Amniotic stem cell (primary cell): ENCODE data around the gene SHMT2.

ENCODE experiments used
- DNase-seq: peaks from one replicate; lab custom pipeline; 2025; lab: John Stamatoyannopoulos, UW

The SHMT2 gene

DNA sequence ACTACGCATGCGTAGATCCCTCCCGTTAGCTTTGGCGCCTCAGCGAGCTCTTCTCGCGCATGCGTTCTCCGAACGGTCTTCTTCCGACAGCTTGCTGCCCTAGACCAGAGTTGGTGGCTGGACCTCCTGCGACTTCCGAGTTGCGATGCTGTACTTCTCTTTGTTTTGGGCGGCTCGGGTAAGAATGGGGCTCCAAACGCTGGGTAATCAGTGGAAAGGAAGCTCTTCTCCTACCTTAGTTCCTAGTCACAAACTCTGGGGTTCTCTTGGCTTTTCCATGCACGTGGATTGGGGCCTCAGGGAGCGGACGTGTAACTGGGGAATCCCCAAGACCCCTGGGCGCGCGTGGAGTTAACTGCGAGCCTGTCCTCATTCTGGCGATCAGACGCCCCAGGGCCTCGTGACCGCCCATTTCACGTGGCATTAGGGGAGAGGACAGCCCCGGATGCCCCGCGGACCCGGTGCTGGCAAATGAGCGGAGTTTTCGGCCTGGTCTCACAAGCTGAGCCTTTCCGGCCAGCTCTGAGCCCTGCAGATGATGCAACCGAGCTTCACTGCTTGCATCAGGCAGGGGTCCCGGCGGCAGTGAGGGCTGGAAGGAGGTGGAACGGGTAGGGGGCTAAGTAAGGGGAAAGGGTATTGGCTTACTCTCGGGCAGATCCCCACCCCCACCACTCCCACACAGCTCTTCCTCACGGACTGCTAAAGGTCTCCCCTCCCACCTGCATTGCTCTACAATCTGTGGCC, at the start of gene SHMT2:
TSS of gene SHMT2 (plus strand) at position 78 of the 747 bp plus-strand sequence. CDS start at position 146, 68 bp downstream.
- peak; percentile 89 for DNase-seq

DNA sequence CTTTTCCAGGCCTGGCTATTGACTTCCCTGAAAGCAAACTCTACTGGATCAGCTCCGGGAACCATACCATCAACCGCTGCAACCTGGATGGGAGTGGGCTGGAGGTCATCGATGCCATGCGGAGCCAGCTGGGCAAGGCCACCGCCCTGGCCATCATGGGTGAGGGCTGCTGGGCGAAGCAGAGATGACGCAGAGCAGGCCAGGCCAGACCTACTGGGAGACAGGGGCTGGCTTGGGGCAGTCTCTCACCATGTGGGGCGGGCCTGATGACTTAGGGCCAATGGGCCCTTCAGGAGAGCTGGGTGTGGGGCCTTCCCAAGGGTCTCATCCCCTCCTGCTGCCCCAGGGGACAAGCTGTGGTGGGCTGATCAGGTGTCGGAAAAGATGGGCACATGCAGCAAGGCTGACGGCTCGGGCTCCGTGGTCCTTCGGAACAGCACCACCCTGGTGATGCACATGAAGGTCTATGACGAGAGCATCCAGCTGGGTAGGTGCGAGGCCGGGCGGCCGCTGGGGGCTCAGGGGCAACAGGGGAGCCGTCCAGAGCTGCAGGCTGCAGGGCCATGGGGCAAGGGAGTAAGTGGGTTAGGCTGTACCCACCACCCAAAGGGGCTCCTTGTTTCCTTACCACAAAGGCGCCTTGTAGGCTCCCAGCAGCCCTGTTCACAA, 49.1 kb upstream of the SHMT2 start:
- DNase-seq: no peak

DNA sequence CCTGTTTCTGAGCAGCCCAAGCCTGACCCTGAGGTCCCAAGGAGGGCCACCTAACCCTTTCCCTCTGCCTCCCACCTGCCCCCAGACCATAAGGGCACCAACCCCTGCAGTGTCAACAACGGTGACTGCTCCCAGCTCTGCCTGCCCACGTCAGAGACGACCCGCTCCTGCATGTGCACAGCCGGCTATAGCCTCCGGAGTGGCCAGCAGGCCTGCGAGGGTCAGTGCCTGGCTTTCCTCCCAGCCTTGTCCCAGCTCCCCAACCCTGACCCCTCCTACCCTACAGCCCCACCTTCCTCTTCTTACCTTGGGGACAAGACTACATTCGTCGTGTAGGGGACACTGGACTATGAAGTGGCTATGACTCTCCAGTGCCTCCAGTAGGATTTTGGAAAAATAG, 48.4 kb upstream of the SHMT2 start:
- no peak for DNase-seq

DNA sequence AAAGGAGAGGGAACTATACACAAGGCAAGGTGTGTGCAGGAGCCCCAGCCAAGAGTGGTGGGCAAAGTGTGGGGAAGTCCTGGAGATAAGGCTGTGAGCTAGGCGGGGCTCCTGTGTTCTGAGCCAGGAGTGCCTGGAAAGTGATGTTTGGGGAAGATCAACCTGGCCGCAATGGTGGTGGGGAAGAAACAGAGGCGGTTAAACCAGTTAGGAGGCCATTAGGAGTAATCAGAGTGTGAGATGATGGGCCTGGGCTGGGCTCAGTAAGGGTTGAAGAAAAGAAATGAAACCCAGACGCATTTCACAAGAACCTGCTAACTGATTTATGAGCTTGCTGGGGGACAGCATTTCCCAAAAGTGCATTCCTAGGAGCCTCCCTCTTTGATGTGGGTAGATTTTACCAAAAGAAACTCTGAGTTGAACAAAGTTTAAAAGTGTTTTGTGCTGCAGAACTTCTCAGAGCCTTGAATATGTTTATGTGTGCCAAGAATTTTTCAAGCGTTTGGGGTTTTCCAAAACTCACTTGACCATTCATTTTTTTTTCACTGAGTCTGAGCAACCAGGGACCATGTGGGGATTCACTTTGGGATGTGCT, 47.9 kb upstream of the SHMT2 start:
- DNase-seq: no peak

DNA sequence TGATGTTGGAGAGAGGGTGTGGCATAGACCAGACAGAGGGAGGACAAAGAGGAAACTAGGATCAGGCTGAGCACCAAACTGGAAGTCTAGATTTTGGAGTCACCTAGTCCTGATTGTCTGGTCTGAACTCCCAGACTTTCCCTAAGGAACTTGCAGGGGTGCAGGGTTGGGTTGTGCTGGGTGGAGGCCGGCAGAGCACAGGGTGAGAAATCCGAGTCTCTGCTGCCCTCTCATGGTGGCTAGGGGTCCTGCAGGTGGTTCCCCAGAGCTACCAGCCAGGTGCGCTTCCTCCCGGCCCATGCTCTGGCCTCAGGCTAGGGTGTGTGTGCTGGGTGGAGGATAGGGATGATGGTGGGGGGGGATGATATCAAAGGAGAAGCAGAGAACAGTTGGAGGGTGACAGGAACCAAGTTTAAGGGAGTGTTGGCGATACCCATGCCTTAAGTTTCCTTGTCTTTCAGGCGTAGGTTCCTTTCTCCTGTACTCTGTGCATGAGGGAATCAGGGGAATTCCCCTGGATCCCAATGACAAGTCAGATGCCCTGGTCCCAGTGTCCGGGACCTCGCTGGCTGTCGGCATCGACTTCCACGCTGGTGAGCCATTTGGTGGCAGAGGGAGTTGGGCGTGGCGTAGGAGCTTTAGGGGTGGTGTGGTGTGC, 46.5 kb upstream of the SHMT2 start:
- no peak for DNase-seq

DNA sequence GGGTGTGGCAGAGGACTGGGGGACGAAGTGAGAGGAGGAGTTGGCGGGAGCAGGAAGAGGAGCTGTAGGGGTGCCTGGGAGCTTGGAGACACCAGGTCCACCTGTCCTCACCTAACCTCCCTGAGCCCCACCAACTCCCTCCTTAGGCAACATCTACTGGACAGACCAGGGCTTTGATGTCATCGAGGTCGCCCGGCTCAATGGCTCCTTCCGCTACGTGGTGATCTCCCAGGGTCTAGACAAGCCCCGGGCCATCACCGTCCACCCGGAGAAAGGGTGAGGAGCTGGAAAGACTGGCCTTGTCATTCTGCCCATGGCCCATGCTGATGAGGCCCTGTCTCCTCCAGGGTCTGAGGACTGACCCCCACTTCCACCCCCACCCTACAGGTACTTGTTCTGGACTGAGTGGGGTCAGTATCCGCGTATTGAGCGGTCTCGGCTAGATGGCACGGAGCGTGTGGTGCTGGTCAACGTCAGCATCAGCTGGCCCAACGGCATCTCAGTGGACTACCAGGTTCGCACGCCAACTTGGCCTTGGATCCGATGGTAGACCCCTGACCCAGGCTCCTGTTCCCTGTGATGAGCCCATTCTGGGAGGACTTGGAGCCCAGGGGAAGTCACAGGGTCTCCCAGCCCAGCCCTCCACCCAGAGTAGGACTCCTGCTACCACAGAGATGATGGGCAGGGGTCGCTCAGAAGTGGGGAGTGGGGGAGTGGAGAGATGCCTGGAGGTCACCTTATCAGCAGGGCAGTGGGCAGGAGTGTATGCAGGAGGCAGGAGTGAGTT, 45.4 kb upstream of the SHMT2 start:
- DNase-seq: no peak

DNA sequence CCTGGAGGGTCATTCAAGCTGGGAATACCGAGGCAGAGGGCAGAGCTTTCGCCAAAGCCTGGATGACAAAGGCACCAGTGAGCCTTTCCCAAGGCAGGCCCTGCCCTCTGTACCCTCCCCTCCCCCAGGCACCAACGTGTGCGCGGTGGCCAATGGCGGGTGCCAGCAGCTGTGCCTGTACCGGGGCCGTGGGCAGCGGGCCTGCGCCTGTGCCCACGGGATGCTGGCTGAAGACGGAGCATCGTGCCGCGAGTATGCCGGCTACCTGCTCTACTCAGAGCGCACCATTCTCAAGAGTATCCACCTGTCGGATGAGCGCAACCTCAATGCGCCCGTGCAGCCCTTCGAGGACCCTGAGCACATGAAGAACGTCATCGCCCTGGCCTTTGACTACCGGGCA, 44.1 kb upstream of the SHMT2 start:
- DNase-seq: no peak

DNA sequence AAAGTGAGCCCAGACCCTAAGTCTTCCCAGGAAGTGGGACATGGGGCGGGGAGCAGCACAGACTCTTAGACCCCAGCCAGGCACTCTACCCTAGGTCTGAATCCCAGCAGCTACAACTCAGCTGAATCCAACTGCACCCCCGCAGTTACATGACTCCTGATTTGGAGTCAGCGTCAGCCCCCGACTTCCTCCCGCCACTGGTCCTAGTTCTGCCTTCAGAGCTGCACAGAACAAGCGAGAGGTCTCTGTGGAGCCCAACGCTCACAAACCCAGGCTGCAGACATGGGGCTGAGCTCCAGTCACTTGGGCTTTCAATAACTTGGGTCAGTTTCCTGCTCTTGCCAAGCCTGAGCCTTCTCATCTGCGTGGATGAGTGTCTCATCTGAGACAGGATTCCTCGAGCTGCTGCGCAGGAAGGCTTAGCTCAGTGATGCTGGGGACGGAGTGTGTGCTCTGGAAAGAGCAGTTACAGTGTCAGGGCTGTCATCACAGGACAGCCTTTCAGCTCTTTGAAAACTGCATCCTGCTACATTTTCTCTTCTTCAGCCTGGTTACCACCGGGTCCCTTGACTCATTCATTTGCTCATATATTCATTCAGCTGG, 43.5 kb upstream of the SHMT2 start:
- DNase-seq: no peak

DNA sequence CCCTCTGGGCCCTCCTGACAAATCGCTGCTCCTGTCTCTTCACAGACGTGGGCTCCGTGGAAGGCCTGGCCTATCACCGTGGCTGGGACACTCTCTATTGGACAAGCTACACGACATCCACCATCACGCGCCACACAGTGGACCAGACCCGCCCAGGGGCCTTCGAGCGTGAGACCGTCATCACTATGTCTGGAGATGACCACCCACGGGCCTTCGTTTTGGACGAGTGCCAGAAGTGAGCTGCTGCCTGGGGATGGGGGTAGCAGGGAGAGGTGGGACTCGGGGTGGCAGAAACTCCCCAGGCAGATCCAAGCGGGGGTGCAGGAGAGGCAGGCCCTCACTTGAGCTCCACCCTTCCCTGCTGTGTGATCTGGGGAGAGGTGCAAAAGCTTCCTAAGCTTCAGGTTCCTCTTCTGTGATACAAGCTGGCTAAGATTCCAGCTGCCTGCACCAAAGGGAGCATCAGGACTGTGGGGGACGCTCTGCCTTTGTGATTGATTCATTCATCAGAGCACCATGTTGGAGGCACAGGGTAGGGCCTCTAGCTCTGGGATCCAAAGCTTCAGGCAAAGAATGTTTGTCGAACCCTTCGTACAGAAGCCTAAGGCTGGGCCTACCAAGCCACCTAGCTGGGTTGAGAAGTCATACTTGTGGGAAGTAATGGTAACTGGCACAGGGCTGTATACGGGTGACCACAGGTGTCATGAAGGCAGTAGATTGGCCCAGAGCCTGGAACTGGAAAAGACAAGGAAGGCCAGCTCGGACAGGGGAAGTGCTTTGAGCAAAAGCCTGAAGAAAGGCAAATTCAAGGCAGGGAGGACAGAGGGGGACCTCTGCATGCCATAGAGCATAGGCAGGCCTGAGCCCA, 42.1 kb upstream of the SHMT2 start:
- DNase-seq: no peak

DNA sequence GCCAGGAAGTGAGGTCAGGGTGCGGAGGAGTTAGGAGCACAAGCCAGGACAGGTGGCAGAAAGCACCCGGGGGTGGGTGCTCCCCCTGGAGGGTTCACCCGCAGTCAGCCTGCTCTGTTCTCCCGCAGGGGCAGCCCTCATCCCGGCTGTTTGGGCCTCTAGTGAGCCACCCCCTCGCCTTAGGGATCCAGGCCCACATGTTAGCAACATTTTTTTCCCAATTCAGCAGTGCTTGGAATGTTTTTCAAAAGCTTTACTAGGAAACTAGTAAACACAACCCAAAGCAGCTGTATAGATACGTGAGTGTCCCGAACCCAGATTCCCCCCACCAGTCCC, 41.5 kb upstream of the SHMT2 start:
- DNase-seq: no peak

DNA sequence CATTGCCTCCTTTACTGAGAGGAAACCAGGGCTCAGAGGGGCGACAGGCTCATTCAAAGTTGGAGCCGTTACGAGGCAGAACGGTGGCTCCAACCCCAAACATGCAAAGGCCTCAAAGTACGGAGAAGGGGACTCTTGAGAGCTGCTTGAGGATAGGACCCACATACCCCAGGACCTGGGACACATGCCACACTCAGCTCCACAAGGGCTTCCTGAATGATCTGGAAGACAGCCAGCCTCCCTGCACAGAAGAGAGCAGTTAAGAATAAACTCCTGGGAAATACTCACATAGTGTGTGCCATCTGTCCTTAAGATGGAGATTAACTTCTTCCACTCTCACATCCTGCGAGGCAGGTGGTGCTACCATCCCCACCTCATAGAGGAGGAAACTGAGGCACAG, 39.5 kb upstream of the SHMT2 start:
- DNase-seq: no peak

DNA sequence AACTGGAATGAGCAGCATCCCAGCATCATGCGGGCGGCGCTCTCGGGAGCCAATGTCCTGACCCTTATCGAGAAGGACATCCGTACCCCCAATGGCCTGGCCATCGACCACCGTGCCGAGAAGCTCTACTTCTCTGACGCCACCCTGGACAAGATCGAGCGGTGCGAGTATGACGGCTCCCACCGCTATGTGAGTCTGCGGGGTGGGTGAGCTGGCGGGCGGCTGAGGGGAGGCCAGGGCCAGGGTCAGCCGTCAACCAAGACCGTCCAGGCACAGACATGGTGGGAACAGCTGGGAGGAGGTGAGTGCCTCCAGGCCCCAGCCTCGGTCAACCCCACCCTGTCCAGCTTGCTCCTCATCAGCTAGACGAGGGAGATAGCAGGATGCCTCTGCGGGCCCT, 38.7 kb upstream of the SHMT2 start:
- no peak for DNase-seq

DNA sequence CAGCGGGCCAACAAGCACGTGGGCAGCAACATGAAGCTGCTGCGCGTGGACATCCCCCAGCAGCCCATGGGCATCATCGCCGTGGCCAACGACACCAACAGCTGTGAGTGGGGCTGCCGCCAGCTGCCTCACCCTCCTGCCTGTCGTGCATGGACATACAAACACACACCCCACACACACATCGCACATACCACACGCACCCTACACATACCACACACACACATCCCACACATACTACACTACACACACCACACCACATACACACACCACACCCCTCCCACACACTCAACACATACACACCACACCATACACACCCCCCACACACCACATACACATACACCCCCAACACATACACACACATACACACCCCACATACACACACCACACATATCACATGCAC, 38.1 kb upstream of the SHMT2 start:
- DNase-seq: no peak

DNA sequence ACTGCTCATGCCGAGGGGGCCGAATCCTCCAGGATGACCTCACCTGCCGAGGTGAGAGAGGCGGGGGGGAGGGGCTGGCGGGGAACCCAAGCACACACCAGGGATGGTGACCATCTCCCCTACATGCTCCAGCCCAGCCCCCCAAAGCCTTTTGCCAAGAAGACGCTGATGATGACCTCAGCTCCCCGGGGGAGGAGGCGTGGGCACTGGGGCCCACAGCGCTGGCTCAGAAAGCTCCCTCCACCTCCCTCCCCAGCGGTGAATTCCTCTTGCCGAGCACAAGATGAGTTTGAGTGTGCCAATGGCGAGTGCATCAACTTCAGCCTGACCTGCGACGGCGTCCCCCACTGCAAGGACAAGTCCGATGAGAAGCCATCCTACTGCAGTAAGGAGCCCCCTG, 36.6 kb upstream of the SHMT2 start:
- DNase-seq: no peak

DNA sequence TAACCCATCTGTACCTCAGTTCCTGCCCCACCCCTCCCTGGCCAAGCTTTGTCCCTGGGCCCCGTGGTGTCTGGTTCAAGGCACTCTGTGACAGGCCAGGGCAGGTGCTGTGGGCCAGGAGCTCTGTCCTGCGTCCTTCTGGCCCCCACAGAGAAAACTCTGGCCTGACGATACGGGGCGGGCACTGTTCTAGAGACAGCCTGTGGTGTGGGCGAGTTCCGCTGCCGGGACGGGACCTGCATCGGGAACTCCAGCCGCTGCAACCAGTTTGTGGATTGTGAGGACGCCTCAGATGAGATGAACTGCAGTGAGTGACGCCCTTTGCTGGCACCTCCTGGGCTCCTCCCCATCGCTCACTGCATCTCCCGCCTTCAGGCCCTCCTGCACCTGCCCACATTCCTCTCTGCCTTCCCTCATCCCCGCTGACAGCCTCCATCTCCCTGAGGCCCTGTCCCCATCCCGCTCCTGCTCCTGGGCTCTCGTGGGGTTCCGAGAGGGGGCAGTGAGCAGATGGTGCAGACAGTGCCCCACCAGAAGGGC, 35.7 kb upstream of the SHMT2 start:
- DNase-seq: no peak

DNA sequence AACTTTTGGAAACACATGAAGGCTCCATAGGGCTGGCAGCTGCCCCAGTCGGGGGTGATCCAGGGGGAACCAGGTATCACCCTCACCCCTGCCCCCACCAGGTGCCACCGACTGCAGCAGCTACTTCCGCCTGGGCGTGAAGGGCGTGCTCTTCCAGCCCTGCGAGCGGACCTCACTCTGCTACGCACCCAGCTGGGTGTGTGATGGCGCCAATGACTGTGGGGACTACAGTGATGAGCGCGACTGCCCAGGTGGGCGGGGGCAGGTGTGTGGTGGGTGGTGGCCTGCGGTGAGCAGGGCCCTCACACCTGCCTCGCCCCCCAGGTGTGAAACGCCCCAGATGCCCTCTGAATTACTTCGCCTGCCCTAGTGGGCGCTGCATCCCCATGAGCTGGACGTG, 35.3 kb upstream of the SHMT2 start:
- no peak for DNase-seq

DNA sequence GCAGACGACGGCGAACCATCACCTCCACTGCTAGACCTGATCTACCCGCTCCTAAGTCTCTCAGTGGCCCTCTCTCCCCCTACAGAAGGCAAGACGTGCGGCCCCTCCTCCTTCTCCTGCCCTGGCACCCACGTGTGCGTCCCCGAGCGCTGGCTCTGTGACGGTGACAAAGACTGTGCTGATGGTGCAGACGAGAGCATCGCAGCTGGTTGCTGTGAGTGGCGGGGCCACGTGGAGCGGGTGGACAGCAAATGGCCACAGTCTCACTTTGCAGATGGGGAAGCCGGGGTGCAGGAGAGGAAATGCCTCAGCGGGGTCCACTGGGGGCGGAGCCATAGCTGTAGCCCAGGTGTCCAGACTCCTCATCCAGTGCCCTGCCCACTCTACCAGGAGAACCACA, 34.3 kb upstream of the SHMT2 start:
- no peak for DNase-seq

DNA sequence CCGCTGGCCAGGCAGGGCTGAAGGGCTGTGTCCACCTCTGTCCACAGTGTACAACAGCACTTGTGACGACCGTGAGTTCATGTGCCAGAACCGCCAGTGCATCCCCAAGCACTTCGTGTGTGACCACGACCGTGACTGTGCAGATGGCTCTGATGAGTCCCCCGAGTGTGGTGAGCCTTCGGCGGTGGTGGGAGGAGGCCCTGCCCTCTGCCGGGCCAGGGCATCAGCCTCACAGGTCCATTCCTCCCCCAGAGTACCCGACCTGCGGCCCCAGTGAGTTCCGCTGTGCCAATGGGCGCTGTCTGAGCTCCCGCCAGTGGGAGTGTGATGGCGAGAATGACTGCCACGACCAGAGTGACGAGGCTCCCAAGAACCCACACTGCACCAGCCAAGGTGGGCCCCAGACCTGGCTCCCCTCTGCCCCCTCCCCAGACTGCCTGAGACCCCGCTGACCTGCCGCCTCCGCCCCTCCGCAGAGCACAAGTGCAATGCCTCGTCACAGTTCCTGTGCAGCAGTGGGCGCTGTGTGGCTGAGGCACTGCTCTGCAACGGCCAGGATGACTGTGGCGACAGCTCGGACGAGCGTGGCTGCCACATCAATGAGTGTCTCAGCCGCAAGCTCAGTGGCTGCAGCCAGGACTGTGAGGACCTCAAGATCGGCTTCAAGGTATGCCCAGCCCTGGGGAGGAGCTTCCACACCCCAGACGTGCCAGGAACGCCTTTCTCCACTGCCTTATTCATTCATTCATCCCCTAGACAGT, 33.7 kb upstream of the SHMT2 start:
- no peak for DNase-seq

DNA sequence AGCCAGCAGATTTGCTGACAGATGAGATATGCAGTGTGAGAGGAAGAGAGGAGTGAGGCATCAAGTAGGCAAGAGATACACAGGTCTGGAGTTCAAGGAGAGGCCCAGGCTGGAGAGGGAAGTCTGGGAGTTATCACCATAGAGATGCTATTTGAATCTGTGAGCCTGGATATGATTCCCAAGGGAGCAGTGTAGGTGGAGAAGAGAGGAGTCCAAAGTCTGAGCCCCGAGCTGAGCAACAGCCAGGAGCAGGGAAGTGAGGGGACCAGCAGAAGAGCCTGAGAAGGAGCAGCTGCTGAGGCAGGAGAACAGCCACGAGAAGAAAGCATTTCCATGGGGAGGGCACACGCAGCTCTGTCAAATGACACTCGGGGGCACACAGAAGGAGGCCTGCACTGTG, 33.1 kb upstream of the SHMT2 start:
- no peak for DNase-seq

DNA sequence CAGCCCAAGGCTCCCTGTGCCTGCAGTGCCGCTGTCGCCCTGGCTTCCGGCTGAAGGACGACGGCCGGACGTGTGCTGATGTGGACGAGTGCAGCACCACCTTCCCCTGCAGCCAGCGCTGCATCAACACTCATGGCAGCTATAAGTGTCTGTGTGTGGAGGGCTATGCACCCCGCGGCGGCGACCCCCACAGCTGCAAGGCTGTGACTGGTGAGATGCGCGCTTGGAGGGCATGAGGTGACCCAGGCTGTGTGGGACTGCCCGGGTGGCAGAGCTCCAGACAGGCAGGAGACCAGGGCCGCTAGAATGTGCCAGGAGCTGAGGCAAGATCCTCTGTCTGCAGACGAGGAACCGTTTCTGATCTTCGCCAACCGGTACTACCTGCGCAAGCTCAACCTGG, 32.6 kb upstream of the SHMT2 start:
- no peak for DNase-seq
